ENCODE measurements around the gene C4BPA.

GRCh38 chr1:207058252-207058651 is 45.8 kb upstream of the C4BPA start:
- TF ChIP-seq CTCF (IDR thresholded peaks at IDR 0.05) (no peak), POLR2A (IDR thresholded peaks at IDR 0.05) (no peak)

All from esophagus squamous epithelium (tissue), 4 donors.